ENCODE results near the gene ANK3. TPM values are rescaled to one million over a fixed set of nuclear protein-coding genes. Genes with fewer than 3 reads are reported as not detected.

ANK3 gene
- total RNA-seq, 1 experiment from 2014 or later = 7.0 TPM

DNA sequence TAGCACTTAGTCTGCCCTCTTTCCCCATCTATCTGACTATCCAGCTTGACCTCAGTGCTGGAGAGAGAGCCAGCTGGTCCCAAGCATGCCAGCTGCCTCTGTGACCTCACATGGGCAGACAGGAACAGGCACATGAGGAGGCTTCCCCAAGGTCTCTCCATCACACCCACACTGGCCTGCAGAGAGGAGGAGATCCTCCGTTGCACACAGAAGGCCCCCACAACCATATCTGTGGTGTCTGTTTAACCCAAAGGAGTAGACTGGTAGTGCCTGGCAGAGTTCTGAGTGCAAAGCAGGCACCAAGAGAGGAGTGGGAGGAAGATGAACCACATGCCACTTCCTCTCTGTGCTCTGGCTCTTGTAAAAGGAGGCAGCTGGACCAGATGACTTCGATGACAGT lies 4.8 kb upstream of the ANK3 start:
- H3K27ac ChIP-seq (ENCODE audit: low read length) = no peak overlapping the region
- no peaks in the 10 kb centered on the region for H3K9me3 ChIP-seq (ENCODE audit: low read length)
- no peaks in the 10 kb centered on the region; the same call in 1 of the 2 replicates for H3K4me1 ChIP-seq (ENCODE audit: low read length)
- H2AFZ ChIP-seq (ENCODE audit: low read length) = no peak overlapping the region
- no peak overlapping the region for H3K4me2 ChIP-seq (ENCODE audit: low read depth, low read length, poor library complexity, severe bottlenecking)
- DNase-seq = no peak
- H3K9ac ChIP-seq (ENCODE audit: low read length) = no peak overlapping the region
- no peaks in the 10 kb centered on the region for H4K20me1 ChIP-seq (ENCODE audit: insufficient read depth, low read depth, low read length)
- no peaks in the 10 kb centered on the region for H3K36me3 ChIP-seq (ENCODE audit: insufficient read depth, low read length)
- no peak overlapping the region for H3K4me3 ChIP-seq (ENCODE audit: low read length)
- H3K27me3 ChIP-seq (ENCODE audit: low read length) = no peaks in the 10 kb centered on the region
- H3K79me2 ChIP-seq (ENCODE audit: low read length) = no peaks in the 10 kb centered on the region
- no peaks in the 10 kb centered on the region for H3K9me2 ChIP-seq (replicated peaks; ENCODE audit: insufficient read depth, low read length)

DNA sequence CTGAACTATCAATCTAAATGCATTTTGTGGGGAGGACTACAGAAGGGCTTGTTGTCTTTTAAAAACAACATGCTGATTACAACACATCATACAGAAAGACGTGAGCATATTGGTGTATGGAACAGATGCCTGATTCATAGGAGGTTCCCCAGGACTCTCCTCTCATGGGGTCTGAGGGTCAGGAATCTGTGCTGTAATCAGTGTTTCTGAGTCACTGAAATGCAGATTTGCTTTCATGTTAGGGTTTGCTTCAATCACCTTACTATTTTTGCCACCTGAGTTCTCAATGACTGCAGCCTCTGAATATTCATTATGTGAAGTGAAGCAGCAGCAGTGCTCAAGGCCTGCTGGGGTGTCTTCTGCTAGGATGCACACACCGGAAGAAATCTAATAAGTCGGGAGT lies 550 bp upstream of the ANK3 start:
- H3K4me1 ChIP-seq (ENCODE audit: low read length) = peaks cover 5% of the 10 kb centered on the region
- H3K27ac ChIP-seq (ENCODE audit: low read length) = no peak overlapping the region
- H3K27me3 ChIP-seq (ENCODE audit: low read length) = no peaks in the 10 kb centered on the region; the same call in 1 of the 2 replicates
- no peak overlapping the region for H3K9ac ChIP-seq (ENCODE audit: low read length)
- H4K20me1 ChIP-seq (ENCODE audit: insufficient read depth, low read depth, low read length) = no peaks in the 10 kb centered on the region
- no peaks in the 10 kb centered on the region for H3K9me2 ChIP-seq (replicated peaks; ENCODE audit: insufficient read depth, low read length)
- H3K4me2 ChIP-seq (ENCODE audit: low read depth, low read length, poor library complexity, severe bottlenecking) = no peak overlapping the region
- no peaks in the 10 kb centered on the region for H3K79me2 ChIP-seq (ENCODE audit: low read length)
- no peak for DNase-seq
- H2AFZ ChIP-seq (ENCODE audit: low read length) = no peak overlapping the region
- no peaks in the 10 kb centered on the region for H3K36me3 ChIP-seq (ENCODE audit: insufficient read depth, low read length)
- H3K9me3 ChIP-seq (ENCODE audit: low read length) = no peaks in the 10 kb centered on the region
- H3K4me3 ChIP-seq (ENCODE audit: low read length) = no peak overlapping the region

DNA sequence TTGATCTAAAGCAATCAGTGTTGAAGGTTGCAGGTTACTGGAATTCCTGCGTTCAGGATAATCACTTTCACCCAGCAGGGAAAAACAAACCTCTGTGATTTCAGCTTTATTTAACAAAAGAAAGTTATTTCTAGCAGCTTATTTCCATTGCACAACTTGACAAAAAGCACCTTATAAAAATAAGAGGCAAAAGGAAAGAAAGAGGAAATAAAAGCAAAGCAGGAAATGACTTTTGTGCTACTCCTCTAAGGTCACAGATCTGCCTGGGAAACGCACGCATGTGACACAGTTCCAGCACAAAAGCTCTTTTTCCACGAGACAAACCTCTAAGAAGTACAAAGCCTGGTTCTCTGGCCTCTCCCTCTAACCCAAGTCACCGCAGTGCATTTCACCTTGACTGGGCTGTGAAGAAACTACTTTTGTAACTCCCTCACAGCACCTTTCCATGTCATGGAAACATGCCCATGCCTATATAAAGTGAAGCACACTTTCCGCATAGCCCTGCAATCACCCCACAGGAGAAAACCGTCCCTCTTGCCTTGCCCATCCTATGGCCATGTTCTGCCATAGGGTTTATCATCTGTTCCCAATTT lies 870 bp downstream of the ANK3 start:
- Histone ChIP-seq H3K27ac (ENCODE audit: low read length) (no peak overlapping the region), H3K9me2 (replicated peaks; ENCODE audit: insufficient read depth, low read length) (no peaks in the 10 kb centered on the region), H3K79me2 (ENCODE audit: low read length) (no peaks in the 10 kb centered on the region), H2AFZ (ENCODE audit: low read length) (peak overlapping the region; percentile 32; the same call in 1 of the 2 replicates), H3K9me3 (ENCODE audit: low read length) (no peaks in the 10 kb centered on the region), H4K20me1 (ENCODE audit: insufficient read depth, low read depth, low read length) (no peaks in the 10 kb centered on the region), H3K4me3 (ENCODE audit: low read length) (no peak overlapping the region), H3K36me3 (ENCODE audit: insufficient read depth, low read length) (no peaks in the 10 kb centered on the region), H3K9ac (ENCODE audit: low read length) (no peak overlapping the region), H3K4me2 (ENCODE audit: low read depth, low read length, poor library complexity, severe bottlenecking) (no peak overlapping the region), H3K4me1 (ENCODE audit: low read length) (peaks cover 5% of the 10 kb centered on the region), H3K27me3 (ENCODE audit: low read length) (no peaks in the 10 kb centered on the region; the same call in 1 of the 2 replicates)
- DNase-seq = peak; percentile 40

DNA sequence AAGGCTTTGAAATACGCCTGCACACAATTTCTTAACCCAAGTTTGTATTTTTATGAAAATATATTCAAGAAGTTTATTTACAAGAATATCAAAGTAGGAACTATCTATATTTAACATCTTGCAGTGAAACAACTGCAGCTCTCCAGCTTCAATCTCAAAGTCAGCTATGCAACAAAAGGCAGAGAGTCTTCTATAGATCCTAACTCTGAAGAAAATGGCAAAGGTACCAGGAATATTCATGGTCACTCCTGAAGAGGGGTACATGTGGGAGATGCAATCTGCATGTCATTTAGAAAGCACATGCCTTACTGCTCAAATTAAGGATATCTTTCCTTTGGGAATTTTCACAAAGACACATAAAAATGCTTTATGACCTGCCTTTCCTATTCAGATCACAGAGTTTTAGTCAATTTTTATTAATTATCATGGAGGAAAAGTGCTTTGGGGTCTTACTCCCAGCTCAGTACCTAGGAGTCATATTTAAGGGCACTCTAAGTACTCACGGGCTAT lies 1.5 kb downstream of the ANK3 start:
- no peaks in the 10 kb centered on the region for H3K9me3 ChIP-seq (ENCODE audit: low read length)
- H3K4me2 ChIP-seq (ENCODE audit: low read depth, low read length, poor library complexity, severe bottlenecking) = no peak overlapping the region
- H4K20me1 ChIP-seq (ENCODE audit: insufficient read depth, low read depth, low read length) = no peaks in the 10 kb centered on the region
- no peaks in the 10 kb centered on the region; the same call in 1 of the 2 replicates for H3K27me3 ChIP-seq (ENCODE audit: low read length)
- H2AFZ ChIP-seq (ENCODE audit: low read length) = no peak overlapping the region
- H3K79me2 ChIP-seq (ENCODE audit: low read length) = no peaks in the 10 kb centered on the region
- no peak overlapping the region for H3K4me3 ChIP-seq (ENCODE audit: low read length)
- H3K36me3 ChIP-seq (ENCODE audit: insufficient read depth, low read length) = no peaks in the 10 kb centered on the region
- H3K9me2 ChIP-seq (replicated peaks; ENCODE audit: insufficient read depth, low read length) = no peaks in the 10 kb centered on the region
- no peak overlapping the region for H3K27ac ChIP-seq (ENCODE audit: low read length)
- no peak for DNase-seq
- peaks cover 5% of the 10 kb centered on the region for H3K4me1 ChIP-seq (ENCODE audit: low read length)
- no peak overlapping the region for H3K9ac ChIP-seq (ENCODE audit: low read length)

DNA sequence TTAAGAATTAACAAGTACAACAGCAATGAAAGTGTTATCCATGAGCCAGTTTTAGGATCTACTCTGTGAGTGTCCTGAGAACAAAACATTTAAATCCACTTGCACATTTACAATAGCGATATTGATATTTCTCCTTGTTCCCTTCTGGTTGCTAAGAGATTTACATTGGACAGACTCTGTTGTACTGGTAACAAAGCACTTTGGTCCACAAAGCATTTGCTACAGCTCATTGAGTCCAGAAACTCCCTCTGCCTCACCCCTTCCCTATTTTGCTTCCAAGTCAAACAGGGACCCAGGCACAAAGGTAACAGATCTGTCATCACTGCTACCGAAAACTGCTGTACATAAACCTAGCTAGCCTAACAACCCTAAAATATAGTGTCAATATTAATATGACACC lies 2.1 kb downstream of the ANK3 start:
- Histone ChIP-seq H3K9me2 (replicated peaks; ENCODE audit: insufficient read depth, low read length) (no peaks in the 10 kb centered on the region), H3K4me3 (ENCODE audit: low read length) (no peak overlapping the region), H4K20me1 (ENCODE audit: insufficient read depth, low read depth, low read length) (no peaks in the 10 kb centered on the region), H3K27ac (ENCODE audit: low read length) (no peak overlapping the region), H3K9ac (ENCODE audit: low read length) (no peak overlapping the region), H3K9me3 (ENCODE audit: low read length) (no peaks in the 10 kb centered on the region), H3K79me2 (ENCODE audit: low read length) (no peaks in the 10 kb centered on the region), H2AFZ (ENCODE audit: low read length) (no peak overlapping the region), H3K36me3 (ENCODE audit: insufficient read depth, low read length) (no peaks in the 10 kb centered on the region), H3K27me3 (ENCODE audit: low read length) (no peaks in the 10 kb centered on the region; the same call in 1 of the 2 replicates), H3K4me1 (ENCODE audit: low read length) (peaks cover 5% of the 10 kb centered on the region), H3K4me2 (ENCODE audit: low read depth, low read length, poor library complexity, severe bottlenecking) (no peak overlapping the region)
- no peak for DNase-seq

DNA sequence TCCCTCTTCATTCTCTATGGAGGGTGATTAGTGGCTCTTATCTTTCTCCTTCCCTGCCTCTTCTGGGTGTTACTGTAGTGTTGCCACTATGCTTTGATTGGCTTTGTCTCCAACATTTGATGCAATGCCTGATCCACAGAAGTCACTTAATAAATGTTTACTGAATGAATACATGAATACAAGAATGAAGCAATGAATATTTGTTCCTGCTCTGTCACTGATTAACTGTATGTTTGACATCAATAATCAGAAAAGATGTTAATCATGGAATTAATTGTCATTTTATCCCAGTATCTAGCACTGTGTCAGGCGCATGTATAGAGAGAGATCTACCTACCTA lies 4.3 kb downstream of the ANK3 start:
- DNase-seq = no peak
- H3K27me3 ChIP-seq (ENCODE audit: low read length) = no peaks in the 10 kb centered on the region; the same call in 1 of the 2 replicates
- no peak overlapping the region for H3K9ac ChIP-seq (ENCODE audit: low read length)
- H3K27ac ChIP-seq (ENCODE audit: low read length) = no peak overlapping the region
- no peak overlapping the region for H2AFZ ChIP-seq (ENCODE audit: low read length)
- H4K20me1 ChIP-seq (ENCODE audit: insufficient read depth, low read depth, low read length) = no peaks in the 10 kb centered on the region
- no peaks in the 10 kb centered on the region for H3K9me2 ChIP-seq (replicated peaks; ENCODE audit: insufficient read depth, low read length)
- no peaks in the 10 kb centered on the region for H3K36me3 ChIP-seq (ENCODE audit: insufficient read depth, low read length)
- no peak overlapping the region for H3K4me3 ChIP-seq (ENCODE audit: low read length)
- no peaks in the 10 kb centered on the region for H3K79me2 ChIP-seq (ENCODE audit: low read length)
- no peak overlapping the region for H3K4me2 ChIP-seq (ENCODE audit: low read depth, low read length, poor library complexity, severe bottlenecking)
- H3K9me3 ChIP-seq (ENCODE audit: low read length) = no peaks in the 10 kb centered on the region
- H3K4me1 ChIP-seq (ENCODE audit: low read length) = peaks cover 5% of the 10 kb centered on the region

DNA sequence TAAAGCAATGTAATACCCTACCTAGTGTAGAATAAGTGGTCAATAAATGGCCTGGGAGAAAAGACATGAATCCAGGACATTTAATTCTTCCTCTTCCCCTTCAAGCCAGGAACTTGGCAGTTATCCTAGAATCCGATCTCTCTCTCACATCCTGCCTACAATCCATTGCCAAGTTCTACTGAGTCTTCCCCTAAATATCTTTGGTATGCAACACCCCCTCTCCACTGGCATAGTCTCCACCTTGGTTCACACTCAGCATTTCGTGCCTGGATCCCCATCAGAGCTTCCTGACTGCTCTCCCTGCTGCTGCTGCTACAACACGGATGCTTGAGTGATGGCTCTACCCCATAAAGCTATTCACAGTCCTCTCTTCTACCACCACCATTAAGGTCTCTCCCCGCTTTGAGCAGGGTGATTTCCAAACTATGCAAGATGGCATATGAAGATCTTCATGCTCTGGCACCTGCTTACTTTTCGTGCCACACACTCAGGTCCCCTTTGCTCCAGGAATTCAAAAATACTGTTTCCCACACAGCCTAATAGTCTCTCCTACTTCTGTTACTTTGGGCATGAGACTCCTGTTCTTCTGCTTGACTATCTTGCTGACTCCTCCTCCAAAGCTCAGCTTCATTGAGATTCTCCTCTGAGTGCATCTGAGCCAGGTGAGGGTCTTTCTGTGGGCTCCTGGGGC lies 4.8 kb downstream of the ANK3 start:
- Histone ChIP-seq H3K9me3 (ENCODE audit: low read length) (no peaks in the 10 kb centered on the region), H3K4me1 (ENCODE audit: low read length) (peaks cover 5% of the 10 kb centered on the region), H3K4me2 (ENCODE audit: low read depth, low read length, poor library complexity, severe bottlenecking) (no peak overlapping the region), H3K36me3 (ENCODE audit: insufficient read depth, low read length) (no peaks in the 10 kb centered on the region), H3K27ac (ENCODE audit: low read length) (no peak overlapping the region), H3K79me2 (ENCODE audit: low read length) (no peaks in the 10 kb centered on the region), H3K27me3 (ENCODE audit: low read length) (no peaks in the 10 kb centered on the region; the same call in 1 of the 2 replicates), H3K4me3 (ENCODE audit: low read length) (no peak overlapping the region), H3K9ac (ENCODE audit: low read length) (no peak overlapping the region), H3K9me2 (replicated peaks; ENCODE audit: insufficient read depth, low read length) (no peaks in the 10 kb centered on the region), H4K20me1 (ENCODE audit: insufficient read depth, low read depth, low read length) (no peaks in the 10 kb centered on the region), H2AFZ (ENCODE audit: low read length) (no peak overlapping the region)
- no peak for DNase-seq

DNA sequence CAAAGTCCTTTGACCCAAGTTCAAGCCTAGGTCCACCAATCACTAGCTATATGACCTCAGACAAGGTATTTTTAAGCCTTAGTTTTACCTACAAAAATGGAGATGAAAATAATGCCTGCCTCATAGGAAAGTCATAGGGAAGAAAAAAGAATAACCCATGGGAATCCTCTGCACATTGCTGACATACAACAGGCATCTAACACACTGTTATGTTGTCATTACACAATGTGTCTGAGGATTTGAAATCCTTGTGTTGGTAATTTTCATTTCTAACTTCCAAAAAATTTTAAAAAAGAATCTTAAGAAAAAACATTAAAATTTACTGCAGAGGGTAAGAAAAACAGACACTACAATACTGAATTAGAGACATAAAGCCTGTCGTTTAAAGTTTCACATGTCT lies 5.7 kb downstream of the ANK3 start:
- Histone ChIP-seq H3K9me3 (ENCODE audit: low read length) (no peaks in the 10 kb centered on the region), H3K36me3 (ENCODE audit: insufficient read depth, low read length) (no peaks in the 10 kb centered on the region), H3K4me3 (ENCODE audit: low read length) (no peak overlapping the region), H3K27me3 (ENCODE audit: low read length) (no peaks in the 10 kb centered on the region; the same call in 1 of the 2 replicates), H3K4me1 (ENCODE audit: low read length) (peaks cover 3% of the 10 kb centered on the region), H4K20me1 (ENCODE audit: insufficient read depth, low read depth, low read length) (no peaks in the 10 kb centered on the region), H2AFZ (ENCODE audit: low read length) (no peak overlapping the region), H3K9me2 (replicated peaks; ENCODE audit: insufficient read depth, low read length) (no peaks in the 10 kb centered on the region), H3K27ac (ENCODE audit: low read length) (no peak overlapping the region), H3K9ac (ENCODE audit: low read length) (no peak overlapping the region), H3K79me2 (ENCODE audit: low read length) (no peaks in the 10 kb centered on the region), H3K4me2 (ENCODE audit: low read depth, low read length, poor library complexity, severe bottlenecking) (no peak overlapping the region)
- DNase-seq = no peak

Data from Karpas-422 (cell line).